Natural killer cell (primary cell): ENCODE measurements around the gene TWSG1. TPM values are rescaled to one million over a fixed set of nuclear protein-coding genes. Genes with fewer than 3 reads are reported as not detected.

ENCODE experiments used
- ATAC-seq, 3 donors: fragments of 150-1000 bp in 2 of 3; fragments of 200-7000 bp in 1 of 3; cut with Tn5 transposase; 1 replicate in 1 of 3; 2 replicates in 2 of 3; pipeline ENCODE4 v1.10.0; 2021; ENCODE audit warnings: mild to moderate bottlenecking in 2 of 3, moderate library complexity in 2 of 3
- DNase-seq, 2 donors: peaks; one replicate each; pipeline versions ENCODE4 v3.0.0 to v3.0.0-alpha.2; 2013 to 2021; ENCODE audit warnings: mixed read lengths in 1 of 2
- H3K27ac ChIP-seq: one replicate; pipeline ENCODE4 v1.5.1; 2013; ENCODE audit warnings: mild to moderate bottlenecking, low read length
- H3K27me3 ChIP-seq: one replicate; pipeline ENCODE4 v1.6.1; 2013; ENCODE audit warnings: low read length; ENCODE audit not compliant: control insufficient read depth, insufficient read depth
- H3K36me3 ChIP-seq: one replicate; pipeline ENCODE4 v1.6.1; 2013; ENCODE audit warnings: low read length; ENCODE audit not compliant: control insufficient read depth, insufficient read depth
- H3K4me1 ChIP-seq: one replicate; pipeline ENCODE4 v1.6.1; 2013; ENCODE audit warnings: low read length; ENCODE audit not compliant: control insufficient read depth, insufficient read depth
- H3K4me3 ChIP-seq: one replicate; pipeline ENCODE4 v1.5.1; 2013; ENCODE audit warnings: low read length
- H3K9me3 ChIP-seq: one replicate; pipeline ENCODE4 v1.6.1; 2013; ENCODE audit warnings: low read length; ENCODE audit not compliant: control insufficient read depth, insufficient read depth
- H3K27ac Mint-ChIP-seq, 2 donors: one replicate each; pipeline ENCODE4 v1.8.0; 2022; ENCODE audit warnings: mild to moderate bottlenecking in 2 of 2, mixed read lengths in 2 of 2, moderate library complexity in 1 of 2
- H3K27me3 Mint-ChIP-seq, 2 donors: one replicate each; pipeline ENCODE4 v1.8.0; 2022; ENCODE audit warnings: low read depth in 2 of 2, mixed read lengths in 2 of 2
- H3K36me3 Mint-ChIP-seq: one replicate; pipeline ENCODE4 v1.8.0; 2022; ENCODE audit warnings: mixed read lengths
- H3K4me1 Mint-ChIP-seq, 2 donors: one replicate each; pipeline ENCODE4 v1.8.0; 2022; ENCODE audit warnings: mixed read lengths in 2 of 2
- H3K4me3 Mint-ChIP-seq: one replicate; pipeline ENCODE4 v1.8.0; 2022; ENCODE audit warnings: mild to moderate bottlenecking, moderate library complexity, mixed read lengths
- H3K9me3 Mint-ChIP-seq, 2 donors: one replicate each; pipeline ENCODE4 v1.8.0; 2022; ENCODE audit warnings: mixed read lengths in 2 of 2
- CTCF ChIP-seq: fragments of 200-600 bp; IDR thresholded peaks from one replicate; pipeline ENCODE4 v1.8.0; 2022; ENCODE audit warnings: antibody characterized with exemption
- WGBS: methylation state at CpG from one replicate; pipeline ENCODE4 v1.1.7; 2013; ENCODE audit warnings: missing lambda C conversion rate; ENCODE audit not compliant: insufficient coverage; 5-methylcytosine and 5-hydroxymethylcytosine counted together
- intact Hi-C: fragments of 100-400 bp; cut with micrococcal nuclease; formaldehyde crosslinking; loops from one replicate; pipeline ENCODE4 v1.14.2; 2022
- total RNA-seq, 4 donors: library from RNA; stranded (reverse); fragments of 120-200 nt in 1 of 4; gene quantifications; one replicate each; pipeline versions ENCODE4 v1.2.3 to v1.2.4, GENCODE V29; 2013 to 2022

The TWSG1 gene
- total RNA-seq, 3 donors from 2014 or later (not counting 1 experiment from before 2014, with no cell fraction given), result 3.4 to 7.3 (median 5.6) TPM

GRCh38 chr18:9335697-9336045 lies 1.1 kb downstream of the TWSG1 start:
- DNase-seq, result no peak
- H3K27ac Mint-ChIP-seq, result peak overlapping the region; percentile 34 to 87

GRCh38 chr18:9336827-9337226 lies 2.3 kb downstream of the TWSG1 start:
- Mint-ChIP-seq H3K36me3 (no peaks in the 10 kb centered on the region), H3K4me1 (peaks cover 14 to 16% of the 10 kb centered on the region in 2 donors), H3K9me3 (no peaks in the 10 kb centered on the region), H3K27me3 (peaks cover 0 to 3% of the 10 kb centered on the region in 2 donors), H3K27ac (no peak overlapping the region), H3K4me3 (no peak overlapping the region)
- DNase-seq (no peak), ATAC-seq (no peak)
- intact Hi-C loops, result loop anchor here (10.0 kb wide), 2 partner anchors 578 to 632 kb away; partner anchors contain the start of genes MTCL1 and VAPA
- Histone ChIP-seq H3K27me3 (no peaks in the 10 kb centered on the region), H3K4me3 (no peak overlapping the region), H3K9me3 (no peaks in the 10 kb centered on the region), H3K36me3 (no peaks in the 10 kb centered on the region), H3K27ac (no peak overlapping the region), H3K4me1 (peaks cover 9% of the 10 kb centered on the region)
- TF ChIP-seq CTCF, result no peak

More at GRCh38 chr18:9335697-9336045, 1.1 kb downstream of the TWSG1 start:
- 100% methylated on average over 1 of the region's 3 CpGs for WGBS
- Mint-ChIP-seq H3K4me1 (peaks cover 14 to 16% of the 10 kb centered on the region in 2 donors), H3K36me3 (no peaks in the 10 kb centered on the region), H3K27me3 (peaks cover 6% of the 10 kb centered on the region in 2 donors), H3K9me3 (no peaks in the 10 kb centered on the region), H3K4me3 (peak overlapping the region; percentile 90)
- intact Hi-C loops, result loop anchor here (2.0 to 10.0 kb wide), 4 partner anchors 199 to 631 kb away; partner anchors contain the start of genes ANKRD12, MTCL1 and VAPA
- ATAC-seq, result no peak
- H3K4me3 ChIP-seq, result no peak overlapping the region
- no peak for TF ChIP-seq CTCF
- H3K4me1 ChIP-seq, result peaks cover 9% of the 10 kb centered on the region
- H3K36me3 ChIP-seq, result no peaks in the 10 kb centered on the region
- H3K27me3 ChIP-seq, result no peaks in the 10 kb centered on the region
- no peak overlapping the region for H3K27ac ChIP-seq
- no peaks in the 10 kb centered on the region for H3K9me3 ChIP-seq

- Histone ChIP-seq H3K27ac (no peak overlapping the region), H3K27me3 (no peaks in the 10 kb centered on the region), H3K36me3 (no peaks in the 10 kb centered on the region), H3K4me1 (peaks cover 9% of the 10 kb centered on the region), H3K9me3 (no peaks in the 10 kb centered on the region), H3K4me3 (no peak overlapping the region)
- Mint-ChIP-seq H3K4me3 (no peak overlapping the region), H3K4me1 (peaks cover 14 to 16% of the 10 kb centered on the region in 2 donors), H3K36me3 (no peaks in the 10 kb centered on the region), H3K9me3 (no peaks in the 10 kb centered on the region), H3K27ac (no peak overlapping the region), H3K27me3 (peaks cover 0 to 3% of the 10 kb centered on the region in 2 donors)
- intact Hi-C loops, result loop anchor here (10.0 kb wide), 2 partner anchors 577 to 633 kb away; partner anchors contain the start of genes MTCL1 and VAPA
- WGBS, result no CpG with 5 or more reads among the region's 3 CpGs
- DNase-seq (no peak), ATAC-seq (no peak)
- no peak for TF ChIP-seq CTCF
Measured at GRCh38 chr18:9337873-9338272, 3.3 kb downstream of the TWSG1 start.

- Mint-ChIP-seq H3K27me3 (no peaks in the 10 kb centered on the region), H3K4me3 (no peak overlapping the region), H3K9me3 (no peaks in the 10 kb centered on the region), H3K36me3 (no peaks in the 10 kb centered on the region), H3K4me1 (peaks cover 3 to 5% of the 10 kb centered on the region in 2 donors), H3K27ac (no peak overlapping the region)
- intact Hi-C loops, result no loop called here
- H3K27me3 ChIP-seq, result no peaks in the 10 kb centered on the region
- no peaks in the 10 kb centered on the region for H3K4me1 ChIP-seq
- WGBS, result 96% methylated on average over 6 of the region's 6 CpGs
- TF ChIP-seq CTCF, result no peak
- no peak overlapping the region for H3K27ac ChIP-seq
- H3K36me3 ChIP-seq, result no peaks in the 10 kb centered on the region
- H3K4me3 ChIP-seq, result no peak overlapping the region
- ATAC-seq, result no peak
- no peaks in the 10 kb centered on the region for H3K9me3 ChIP-seq
- DNase-seq, result no peak
Measured at GRCh38 chr18:9340472-9340871, 5.9 kb downstream of the TWSG1 start.
